Measurements from ENCODE around the gene GART.

Gene GART

GRCh38 chr21:33554236-33554981, 12.5 kb upstream of the GART start:
- no peak for DNase-seq

GRCh38 chr21:33552999-33553598, 11.2 kb upstream of the GART start:
- no peak for DNase-seq

GRCh38 chr21:33552093-33552998, 10.4 kb upstream of the GART start:
- no peak for DNase-seq

DNA sequence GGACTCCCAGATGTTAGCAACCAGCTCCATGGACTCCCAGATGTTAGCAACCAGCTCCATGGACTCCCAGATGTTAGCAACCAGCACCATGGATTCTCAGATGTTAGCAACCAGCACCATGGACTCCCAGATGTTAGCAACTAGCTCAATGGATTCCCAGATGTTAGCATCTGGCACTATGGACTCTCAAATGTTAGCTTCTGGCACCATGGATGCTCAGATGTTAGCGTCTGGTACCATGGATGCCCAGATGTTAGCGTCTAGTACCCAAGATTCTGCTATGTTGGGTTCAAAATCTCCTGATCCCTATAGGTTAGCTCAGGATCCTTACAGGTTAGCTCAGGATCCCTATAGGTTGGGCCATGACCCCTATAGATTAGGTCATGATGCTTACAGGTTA, 9.7 kb upstream of the GART start:
- DNase-seq: no peak

DNA sequence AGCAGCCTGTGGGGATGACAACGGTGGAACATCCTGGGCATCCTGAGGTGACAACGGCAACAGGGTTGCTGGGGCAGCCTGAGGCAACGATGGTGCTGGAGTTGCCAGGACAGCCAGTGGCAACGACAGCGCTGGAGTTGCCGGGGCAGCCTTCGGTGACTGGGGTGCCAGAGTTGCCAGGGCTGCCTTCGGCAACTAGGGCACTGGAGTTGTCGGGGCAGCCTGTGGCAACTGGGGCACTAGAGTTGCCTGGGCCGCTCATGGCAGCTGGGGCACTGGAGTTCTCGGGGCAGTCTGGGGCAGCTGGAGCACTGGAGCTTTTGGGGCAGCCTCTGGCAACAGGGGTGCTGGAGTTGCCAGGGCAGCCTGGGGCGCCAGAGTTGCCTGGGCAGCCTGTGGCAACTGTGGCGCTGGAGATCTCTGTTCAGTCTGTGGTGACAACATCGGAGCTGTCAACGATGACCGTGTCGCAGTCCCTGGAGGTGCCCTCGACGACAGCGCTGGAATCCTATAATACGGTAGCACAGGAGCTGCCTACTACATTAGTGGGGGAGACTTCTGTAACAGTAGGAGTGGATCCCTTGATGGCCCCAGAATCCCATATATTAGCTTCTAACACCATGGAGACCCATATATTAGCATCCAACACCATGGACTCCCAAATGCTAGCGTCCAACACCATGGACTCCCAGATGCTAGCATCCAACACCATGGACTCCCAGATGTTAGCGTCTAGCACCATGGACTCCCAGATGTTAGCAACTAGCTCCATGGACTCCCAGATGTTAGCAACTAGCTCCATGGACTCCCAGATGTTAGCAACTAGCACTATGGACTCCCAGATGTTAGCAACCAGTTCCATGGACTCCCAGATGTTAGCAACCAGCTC, 9.1 kb upstream of the GART start:
- no peak for DNase-seq

DNA sequence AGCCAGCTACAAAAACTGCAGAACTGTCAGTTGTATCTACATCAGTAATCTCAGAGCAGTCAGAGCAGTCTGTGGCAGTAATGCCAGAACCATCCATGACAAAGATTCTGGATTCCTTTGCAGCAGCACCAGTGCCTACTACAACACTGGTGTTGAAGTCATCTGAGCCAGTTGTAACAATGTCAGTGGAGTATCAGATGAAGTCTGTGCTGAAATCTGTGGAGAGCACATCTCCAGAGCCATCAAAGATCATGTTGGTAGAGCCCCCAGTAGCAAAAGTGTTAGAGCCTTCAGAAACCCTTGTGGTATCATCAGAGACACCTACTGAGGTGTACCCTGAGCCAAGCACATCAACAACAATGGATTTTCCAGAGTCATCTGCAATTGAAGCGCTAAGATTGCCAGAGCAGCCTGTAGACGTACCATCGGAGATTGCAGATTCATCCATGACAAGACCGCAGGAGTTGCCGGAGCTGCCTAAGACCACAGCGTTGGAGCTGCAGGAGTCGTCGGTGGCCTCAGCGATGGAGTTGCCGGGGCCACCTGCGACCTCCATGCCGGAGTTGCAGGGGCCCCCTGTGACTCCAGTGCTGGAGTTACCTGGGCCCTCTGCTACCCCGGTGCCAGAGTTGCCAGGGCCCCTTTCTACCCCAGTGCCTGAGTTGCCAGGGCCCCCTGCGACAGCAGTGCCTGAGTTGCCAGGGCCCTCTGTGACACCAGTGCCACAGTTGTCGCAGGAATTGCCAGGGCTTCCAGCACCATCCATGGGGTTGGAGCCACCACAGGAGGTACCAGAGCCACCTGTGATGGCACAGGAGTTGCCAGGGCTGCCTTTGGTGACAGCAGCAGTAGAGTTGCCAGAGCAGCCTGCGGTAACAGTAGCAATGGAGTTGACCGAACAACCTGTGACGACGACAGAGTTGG, 8.2 kb upstream of the GART start:
- no peak for DNase-seq

- DNase-seq: no peak
These were observed 4.2 kb upstream of the GART start for GRCh38 chr21:33546086-33546485.

DNA sequence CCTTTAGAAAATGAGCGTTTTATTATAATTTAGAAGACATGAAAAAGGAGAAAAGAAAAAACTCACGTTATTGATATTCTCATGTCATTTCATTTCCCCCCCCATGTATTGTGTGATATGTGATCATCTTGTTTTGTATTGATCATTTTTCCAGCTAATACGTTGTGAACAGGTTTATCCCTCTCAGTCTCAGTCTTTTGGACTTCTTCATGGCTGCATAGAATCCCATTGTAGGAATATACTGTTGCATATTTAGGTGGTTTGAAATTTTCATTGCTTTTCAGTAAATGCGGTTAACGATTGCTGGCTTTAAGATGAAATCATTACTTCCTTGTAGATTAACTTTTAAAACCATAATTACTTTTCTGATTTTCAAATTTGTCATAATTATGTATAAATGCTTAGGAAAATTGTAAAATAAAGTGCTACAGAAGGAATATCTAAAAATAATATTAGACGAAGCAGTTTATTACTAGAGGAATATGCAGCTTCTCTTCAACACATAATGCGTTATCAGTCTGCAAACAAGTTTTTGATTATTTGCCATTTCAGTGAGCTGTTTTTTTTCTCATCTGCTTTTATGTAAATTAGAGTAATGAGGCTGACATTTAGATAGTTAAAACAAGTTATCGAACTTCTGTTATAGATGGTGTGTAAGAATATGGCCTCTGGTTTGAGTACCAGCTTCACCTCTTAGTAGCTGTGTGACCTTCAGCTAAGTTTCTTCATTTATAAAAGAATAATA, 2.7 kb upstream of the GART start:
- DNase-seq: no peak

DNA sequence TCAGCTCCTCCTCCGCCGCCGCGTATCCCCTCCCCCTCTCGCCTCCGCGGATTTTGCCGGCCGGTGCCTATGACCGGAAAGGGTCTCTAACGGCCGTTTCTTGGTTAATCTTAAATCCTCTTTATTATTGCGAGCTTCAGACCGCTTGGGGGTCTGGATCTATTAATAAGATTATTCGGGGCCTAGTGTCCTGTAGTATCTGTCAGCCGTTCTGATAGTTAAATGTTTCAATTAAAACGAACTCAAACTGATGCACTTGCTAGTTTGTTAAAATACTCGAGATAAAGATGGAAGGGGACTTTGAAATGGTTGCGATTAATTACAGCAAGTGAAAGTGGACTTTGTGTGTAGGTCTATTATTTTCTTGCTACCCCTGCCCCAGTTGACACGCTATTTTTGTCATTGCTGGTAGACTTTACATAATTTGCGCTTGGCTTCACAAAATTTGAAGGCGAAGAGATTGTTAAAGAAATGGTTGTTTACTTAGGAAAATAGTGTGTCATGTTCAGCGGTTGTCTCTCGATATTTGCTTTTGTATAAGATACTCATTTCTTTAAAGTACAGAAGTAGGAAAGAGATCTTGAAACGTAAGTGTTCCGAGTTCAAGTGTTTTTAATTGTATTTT, 1.7 kb upstream of the GART start:
- no peak for DNase-seq

- DNase-seq: peak; percentile 63 to 100 (median 99)
These were observed 955 bp upstream of the GART start, which contains the start of gene SON for GRCh38 chr21:33542640-33543504. SON (plus strand) TSS chr21:33543038; CDS start chr21:33543093, 55 bp downstream.

GRCh38 chr21:33541105-33541711, 709 bp downstream of the GART start:
- no peak for DNase-seq

- no peak for DNase-seq
These were observed 1.2 kb downstream of the GART start for GRCh38 chr21:33540711-33541104.

DNA sequence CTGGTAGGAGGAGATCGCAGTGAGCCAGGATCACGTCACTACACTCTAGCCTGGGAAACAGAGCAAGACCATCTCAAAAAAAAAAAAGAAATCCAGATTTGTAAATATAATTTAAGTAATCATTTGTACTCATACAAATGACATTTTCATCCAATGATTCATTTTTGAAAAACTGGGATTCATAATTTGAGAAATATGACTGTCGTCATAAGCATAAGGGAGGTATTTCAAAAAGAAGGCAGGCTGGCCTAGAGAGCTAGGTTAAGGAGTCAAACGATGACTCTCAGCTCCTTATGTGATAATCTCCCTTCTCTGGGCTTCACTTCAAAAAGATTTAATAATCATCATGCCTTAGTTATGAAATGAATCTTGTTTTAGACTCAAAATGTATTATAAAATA, 2.3 kb downstream of the GART start:
- DNase-seq: no peak

DNA sequence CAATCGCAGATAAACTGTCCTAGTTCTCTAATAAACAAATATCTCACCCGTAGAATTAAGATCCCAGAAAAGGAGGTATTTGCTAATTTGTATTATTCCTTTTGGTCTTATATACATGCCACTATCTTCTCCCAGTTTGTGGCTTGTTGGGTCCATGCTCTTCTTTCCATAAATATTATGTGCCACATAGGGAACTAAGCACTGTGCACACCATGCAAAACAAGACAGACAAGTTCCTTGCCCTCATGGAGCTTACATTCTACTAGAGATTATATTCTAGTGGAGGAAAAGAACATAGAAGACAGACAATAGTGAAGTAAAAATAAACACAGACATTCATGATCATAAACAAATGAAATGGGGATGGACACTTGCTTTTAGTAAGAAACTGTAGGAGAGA, 4.7 kb downstream of the GART start:
- no peak for DNase-seq

GRCh38 chr21:33531007-33531406, 10.9 kb downstream of the GART start:
- DNase-seq: no peak

DNA sequence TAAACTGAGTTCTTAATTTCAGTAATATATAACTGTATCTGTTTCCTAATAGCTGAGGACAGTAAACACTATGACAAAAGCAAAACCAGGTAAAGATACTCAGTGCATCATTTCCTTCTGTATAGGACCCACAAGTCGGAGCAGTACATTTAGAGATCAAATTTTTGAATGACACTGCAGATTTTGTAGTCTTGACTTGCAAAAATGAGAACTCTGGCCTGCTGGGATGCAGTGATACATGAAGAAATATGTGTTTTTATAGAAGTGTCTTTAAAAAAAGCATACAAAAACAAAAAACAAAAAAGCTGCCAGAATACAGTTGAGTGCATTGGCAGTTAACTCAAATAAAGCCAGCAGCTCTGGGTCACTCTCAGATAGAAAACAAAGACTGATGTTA, 19.0 kb downstream of the GART start:
- DNase-seq: no peak

- no peak for DNase-seq
These were observed 19.5 kb downstream of the GART start for GRCh38 chr21:33522297-33522952.
